GM12872 (cell line): ENCODE measurements around the gene ARID1B.

Source experiments
- CTCF ChIP-seq: IDR thresholded peaks from 3 replicates; pipeline ENCODE4 v1.5.1; 2011; ENCODE audit warnings: low read depth, mild to moderate bottlenecking, low read length, moderate library complexity; ENCODE audit not compliant: insufficient read depth

ARID1B gene

GRCh38 chr6:156776840-156777576 lies at the start of gene ARID1B:
Gene ARID1B (plus strand): TSS chr6:156777378. CDS start chr6:156777681, 303 bp downstream.
- TF ChIP-seq CTCF: no peak

DNA sequence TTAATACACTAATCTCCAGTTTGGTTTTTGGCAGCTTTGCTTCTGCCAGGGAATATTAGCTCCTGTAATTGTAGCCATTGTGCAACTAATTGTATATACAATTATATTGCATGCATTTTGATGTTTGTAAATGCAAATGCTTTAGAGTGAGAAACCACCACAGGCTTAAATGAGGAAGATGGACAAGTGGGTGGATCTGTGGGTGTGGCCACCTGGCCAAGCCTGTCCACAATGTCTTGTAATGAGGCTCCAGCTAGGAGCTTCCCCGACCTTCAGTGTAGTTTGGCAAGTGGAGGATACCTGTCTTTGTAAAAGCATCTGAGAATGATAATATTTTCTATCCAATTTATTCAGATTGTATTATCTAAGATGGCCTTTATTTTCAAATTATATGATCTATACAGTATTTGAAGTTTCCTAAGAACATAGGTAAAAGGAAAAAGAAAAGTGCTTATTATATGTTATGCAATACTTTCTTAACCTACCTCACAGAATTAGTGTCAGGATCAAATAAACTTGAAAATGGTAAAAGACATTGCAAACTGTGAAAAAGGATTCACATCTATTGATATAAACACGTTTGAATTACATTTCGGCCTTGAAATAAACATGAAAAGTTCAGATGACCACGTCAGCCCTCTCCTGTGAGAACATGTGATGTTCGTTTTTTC lies 49.3 kb upstream of the ARID1B start:
- TF ChIP-seq CTCF: no peak

- no peak for TF ChIP-seq CTCF
Observed at GRCh38 chr6:156729248-156729647, 47.9 kb upstream of the ARID1B start.

GRCh38 chr6:156731396-156731795 lies 45.8 kb upstream of the ARID1B start:
- no peak for TF ChIP-seq CTCF

- TF ChIP-seq CTCF: no peak
Observed at GRCh38 chr6:156735751-156736150, 41.4 kb upstream of the ARID1B start.

- no peak for TF ChIP-seq CTCF
Observed at GRCh38 chr6:156740604-156741003, 36.6 kb upstream of the ARID1B start.

- TF ChIP-seq CTCF: no peak
Observed at GRCh38 chr6:156741287-156742073, 35.7 kb upstream of the ARID1B start.
